K562 (cell line): Measurements from ENCODE around the gene PSD2.

ENCODE experiments used
- CTCF ChIP-seq, 3 experiments: IDR thresholded peaks in 2 of 3; conservative IDR thresholded peaks in 1 of 3; 2 replicates each; pipeline ENCODE4 v1.5.1; 2011 to 2012; ENCODE audit warnings: low read length in 3 of 3, mild to moderate bottlenecking in 3 of 3, control low read depth in 2 of 3, improper control_type of control experiment in 1 of 3, inconsistent platforms in 1 of 3, low read depth in 1 of 3, mixed read lengths in 1 of 3, moderate library complexity in 1 of 3; ENCODE audit not compliant: insufficient read depth in 2 of 3
- ELF1 ChIP-seq: fragments of 200-800 bp; sonication (Bioruptor generic); IDR thresholded peaks from 2 replicates; pipeline ENCODE4 v1.6.1; 2016; ENCODE audit warnings: missing genetic modification characterization, missing compliant biosample characterization
- FOXA3 ChIP-seq, 2 experiments: fragments of 450-650 bp in 1 of 2; sonication (generic) in 1 of 2; formaldehyde crosslinking; IDR thresholded peaks in 1 of 2; conservative IDR thresholded peaks in 1 of 2; 2 replicates each; pipeline versions ENCODE4 v1.4.0 to v1.8.0; 2020 to 2022; ENCODE audit warnings: mild to moderate bottlenecking in 2 of 2, missing genetic modification reagents in 1 of 2
- HIVEP1 ChIP-seq: fragments of 250-450 bp; sonication (Bioruptor Pico); IDR thresholded peaks from 2 replicates; pipeline ENCODE4 v1.4.0; 2020; ENCODE audit warnings: mild to moderate bottlenecking
- LCOR ChIP-seq: sonication (generic); formaldehyde crosslinking; IDR thresholded peaks from 2 replicates; pipeline ENCODE4 v1.8.0; 2022; ENCODE audit warnings: mild to moderate bottlenecking, missing genetic modification reagents
- MTA3 ChIP-seq: fragments of 450-650 bp; formaldehyde crosslinking; IDR thresholded peaks from 2 replicates; pipeline ENCODE4 v1.6.1; 2017; ENCODE audit warnings: mild to moderate bottlenecking, borderline replicate concordance
- NBN ChIP-seq: fragments of 450-650 bp; IDR thresholded peaks from 2 replicates; pipeline ENCODE4 v1.6.1; 2016; ENCODE audit warnings: low read depth, mild to moderate bottlenecking
- SMAD4 ChIP-seq: fragments of 250-450 bp; sonication (Bioruptor Pico); conservative IDR thresholded peaks from 2 replicates; pipeline ENCODE4 v1.8.0; 2021; ENCODE audit warnings: inconsistent platforms, mild to moderate bottlenecking, moderate library complexity
- TEAD2 ChIP-seq: fragments of 450-650 bp; IDR thresholded peaks from 2 replicates; pipeline ENCODE4 v1.6.1; 2016; ENCODE audit warnings: missing genetic modification characterization, control low read depth, missing compliant biosample characterization
- ZBTB40 ChIP-seq, 2 experiments: fragments of 450-650 bp in 1 of 2; sonication (generic) in 1 of 2; formaldehyde crosslinking in 1 of 2; IDR thresholded peaks; 2 replicates each; pipeline versions ENCODE4 v1.7.1 to v1.9.0; 2016 to 2022; ENCODE audit warnings: inconsistent platforms in 1 of 2, mild to moderate bottlenecking in 1 of 2, missing genetic modification reagents in 1 of 2
- ZBTB49 ChIP-seq: sonication (generic); formaldehyde crosslinking; IDR thresholded peaks from 2 replicates; pipeline ENCODE4 v1.8.0; 2022; ENCODE audit warnings: missing genetic modification reagents, mild to moderate bottlenecking, borderline replicate concordance
- ZBTB9 ChIP-seq: fragments of 450-650 bp; formaldehyde crosslinking; IDR thresholded peaks from 2 replicates; pipeline ENCODE4 v1.4.0; 2020; ENCODE audit warnings: mild to moderate bottlenecking, moderate library complexity

DNA sequence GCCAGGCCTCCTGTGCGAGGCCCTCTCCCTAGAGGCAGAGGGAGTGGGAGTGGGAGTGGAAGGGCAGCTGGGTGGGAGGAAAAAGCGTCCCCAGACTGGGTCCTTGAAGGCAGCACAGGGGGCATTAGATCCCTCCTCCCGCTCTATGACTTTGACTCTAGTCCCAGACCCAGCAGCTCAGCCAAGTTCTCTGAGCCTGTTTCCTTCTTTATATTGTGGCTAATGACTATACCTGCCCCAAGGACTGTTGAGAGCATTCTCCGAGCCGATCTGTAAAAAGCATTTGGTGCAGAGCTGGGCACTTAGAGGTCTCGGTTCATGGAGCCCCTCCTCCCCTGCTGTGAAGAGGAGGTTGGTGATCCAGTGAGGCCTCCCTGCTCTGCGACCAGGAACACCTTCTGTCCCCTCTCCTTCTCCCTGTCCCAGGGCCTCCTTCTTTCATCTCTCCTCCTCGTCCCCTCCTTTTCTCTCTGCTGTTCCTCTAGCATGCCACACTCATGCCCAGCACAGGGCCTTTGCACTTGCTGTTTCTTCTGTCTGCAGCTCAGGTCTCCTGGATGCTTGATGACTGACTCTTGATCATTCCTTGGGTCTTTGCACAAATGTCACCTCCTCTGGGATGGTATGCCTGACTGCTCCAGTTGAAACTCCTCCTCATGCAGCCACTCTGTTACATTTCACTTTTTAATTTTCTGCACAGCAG lies 23.4 kb upstream of the PSD2 start:
- no peak for TF ChIP-seq ZBTB49 (CRISPR knock-in tag)
- no peak for TF ChIP-seq ZBTB9 (CRISPR knock-in tag)
- no peak for TF ChIP-seq MTA3
- no peak for TF ChIP-seq HIVEP1 (CRISPR knock-in tag)
- TF ChIP-seq FOXA3 (CRISPR knock-in tag; conservative IDR thresholded peaks at IDR 0.05 in 1 of 2, IDR thresholded peaks at IDR 0.05 in 1 of 2): no peak
- TF ChIP-seq ZBTB40 (IDR thresholded peaks at IDR 0.05): no peak
- TF ChIP-seq ZBTB40 (CRISPR knock-in tag; IDR thresholded peaks at IDR 0.05): no peak
- TF ChIP-seq CTCF (IDR thresholded peaks at IDR 0.05 in 2 of 3, conservative IDR thresholded peaks at IDR 0.05 in 1 of 3; ENCODE audit: insufficient read depth in 2 of 3, low read depth in 1 of 3, low read length in 3 of 3): no peak
- TF ChIP-seq ELF1: no peak
- no peak for TF ChIP-seq SMAD4 (CRISPR knock-in tag)
- TF ChIP-seq LCOR (CRISPR knock-in tag): no peak
- TF ChIP-seq TEAD2 (tag): no peak
- no peak for TF ChIP-seq NBN
